GM21737 (cell line): ENCODE measurements around the gene ZSWIM7.
A peak's percentile ranks its signal among the peaks of the same experiment; 100 is the strongest.
"Not testable (repeated sequence)": the region's sequence is repeated elsewhere in the genome, so short reads cannot be mapped to it uniquely, and the experiment has no call there.

Source experiments
- ATAC-seq: cut with Tn5 transposase; IDR thresholded peaks from one replicate; pipeline ENCODE4 v1.9.1; 2021; ENCODE audit warnings: mild to moderate bottlenecking, moderate library complexity; ENCODE audit not compliant: unreplicated experiment

The ZSWIM7 gene

GRCh38 chr17:15958484-15958854, 41.0 kb downstream of the ZSWIM7 start:
- no peak for ATAC-seq

DNA sequence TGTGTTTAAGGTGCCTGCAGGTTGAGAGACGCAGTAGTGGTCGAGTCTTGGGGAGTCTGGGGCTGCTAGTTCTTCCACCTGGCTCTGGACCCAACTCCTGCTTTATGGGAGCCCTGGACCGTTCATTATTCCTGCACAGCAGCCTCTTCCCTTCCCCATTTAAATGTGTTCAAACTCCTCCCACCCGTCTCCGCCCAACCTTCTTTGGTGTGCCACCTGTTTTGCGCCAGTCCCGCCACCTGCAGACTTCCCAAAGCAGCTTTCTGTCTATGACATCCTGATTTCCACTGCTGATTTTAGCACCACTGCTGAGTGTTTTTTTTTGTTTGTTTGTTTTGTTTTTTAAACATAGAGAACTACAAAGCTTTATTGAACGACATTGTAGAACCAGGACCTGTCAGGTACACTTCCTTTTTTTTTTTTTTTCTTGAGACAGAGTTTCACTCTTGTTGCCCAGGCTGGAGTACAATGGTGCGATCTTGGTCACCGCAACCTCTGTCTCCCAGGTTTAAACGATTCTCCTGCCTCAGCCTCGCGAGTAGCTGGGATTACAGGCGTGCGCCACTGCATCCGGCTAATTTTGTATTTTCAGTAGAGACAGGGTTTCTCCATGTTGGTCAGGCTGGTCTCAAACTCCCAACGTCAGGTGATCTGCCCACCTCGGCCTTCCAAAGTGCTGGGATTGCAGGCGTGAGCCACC, 41.7 kb downstream of the ZSWIM7 start:
- no peak for ATAC-seq

DNA sequence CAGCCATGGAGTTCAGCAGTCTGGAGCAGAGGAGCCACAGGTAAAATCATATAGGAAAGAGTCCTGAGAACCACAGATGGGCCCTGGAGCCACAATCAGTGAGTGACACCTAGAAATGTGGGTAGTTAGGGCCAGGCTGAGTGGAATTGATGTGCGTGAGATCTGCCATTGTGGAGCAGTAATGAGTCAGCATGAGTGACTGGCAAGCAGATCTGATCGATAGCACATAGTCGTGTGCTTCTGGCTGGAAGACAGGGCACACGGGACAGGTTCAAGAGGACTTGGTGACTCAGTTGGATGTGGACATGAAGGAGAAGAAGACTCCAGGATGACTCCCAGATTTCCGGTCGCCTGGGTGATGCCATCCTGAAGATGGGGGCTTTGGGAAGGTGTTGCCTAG, 42.3 kb downstream of the ZSWIM7 start:
- ATAC-seq: no peak

DNA sequence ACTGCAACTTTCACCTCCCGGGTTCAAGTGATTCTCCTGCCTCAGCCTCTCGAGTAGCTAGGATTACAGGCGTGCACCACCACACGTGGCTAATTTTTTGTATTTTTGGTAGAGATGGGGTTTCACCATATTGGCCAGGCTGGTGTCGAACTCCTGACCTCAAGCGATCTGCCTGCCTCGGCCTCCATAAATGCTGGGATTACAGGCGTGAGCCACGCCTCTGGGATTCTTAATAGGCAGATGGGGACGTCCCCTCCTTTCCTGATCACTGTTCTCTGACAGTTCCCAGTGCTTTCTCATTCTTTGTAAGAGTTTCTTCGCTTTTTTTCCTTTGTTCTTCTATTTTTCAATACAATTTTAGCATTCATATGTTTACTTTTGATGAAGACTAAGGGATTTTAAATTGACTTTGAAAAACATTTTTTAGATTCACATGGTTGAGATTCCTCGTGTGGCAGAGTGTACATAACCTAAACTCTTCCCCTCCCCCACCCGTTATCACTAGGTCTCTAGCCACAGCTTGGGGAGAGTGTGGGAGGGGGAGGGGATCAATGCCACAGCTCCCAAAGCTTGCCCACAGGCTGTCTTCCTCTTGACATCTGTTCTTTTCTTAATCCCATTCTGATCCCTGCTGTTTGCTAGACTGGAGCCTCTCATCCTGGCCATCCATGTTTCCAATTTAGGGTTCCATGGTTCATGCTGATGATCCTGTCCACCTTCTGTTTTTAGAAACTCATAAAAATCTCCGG, 43.5 kb downstream of the ZSWIM7 start:
- no peak for ATAC-seq

DNA sequence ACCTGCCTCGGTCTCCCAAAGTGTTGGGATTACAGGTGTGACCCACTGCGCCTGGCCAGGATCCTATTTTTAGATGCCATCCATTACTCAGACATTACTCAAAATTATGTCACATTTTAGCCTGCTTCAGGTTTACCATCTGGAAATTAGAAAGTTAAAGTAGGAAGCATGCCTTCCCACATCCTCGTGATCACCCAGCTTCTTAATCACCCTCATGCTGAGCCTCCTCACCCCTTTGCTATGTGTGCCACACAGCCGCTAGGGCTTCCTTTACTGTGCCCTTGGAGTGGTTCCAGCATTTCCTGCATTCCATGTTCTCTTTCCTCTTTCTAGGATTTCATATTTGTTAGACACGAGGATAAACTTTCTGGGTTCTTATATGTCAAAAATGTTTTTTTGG, 45.3 kb downstream of the ZSWIM7 start:
- ATAC-seq: no peak

DNA sequence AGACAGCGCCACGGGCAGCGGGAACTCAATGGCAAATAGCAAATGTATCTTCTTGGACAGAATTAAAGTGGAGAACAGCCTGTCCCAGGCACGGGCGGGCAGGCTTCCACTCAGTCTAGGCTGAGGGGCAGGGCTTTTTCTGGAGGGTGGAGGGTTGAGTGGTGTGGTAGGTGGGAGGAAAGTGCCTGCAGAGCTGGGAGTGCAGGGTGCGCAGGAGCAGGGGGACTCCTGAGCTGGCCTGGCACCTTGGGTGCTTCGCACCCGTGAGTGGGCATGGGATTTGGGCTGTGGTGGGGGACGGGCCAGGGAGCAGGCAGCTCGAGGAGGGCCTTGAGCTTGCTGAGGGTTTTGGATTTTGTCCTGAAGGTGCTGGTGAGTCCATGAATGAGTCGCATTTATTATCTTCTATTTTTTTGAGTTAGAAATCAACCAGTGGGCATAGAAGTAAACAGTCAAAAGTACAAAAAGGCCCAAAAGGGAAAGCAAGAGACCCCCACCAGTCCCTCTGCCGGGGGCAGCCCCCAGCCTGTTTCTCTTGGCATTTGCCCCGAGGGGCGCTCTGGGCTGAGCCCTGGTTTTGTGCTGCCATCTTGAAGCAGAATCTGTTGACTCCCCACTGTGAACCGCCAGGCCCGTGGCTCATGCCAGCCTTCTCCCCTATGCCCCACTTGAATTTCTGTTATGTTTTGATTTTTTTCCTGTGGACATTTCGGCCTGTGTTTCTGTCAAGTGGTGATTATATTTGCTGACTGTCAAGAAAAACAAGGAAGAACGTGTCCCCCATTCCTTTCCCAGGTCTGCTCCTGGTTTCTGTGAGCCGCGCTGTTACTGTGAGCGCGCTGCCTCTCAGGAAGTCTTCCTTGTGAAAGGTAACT, 46.4 kb downstream of the ZSWIM7 start:
- ATAC-seq: no peak

DNA sequence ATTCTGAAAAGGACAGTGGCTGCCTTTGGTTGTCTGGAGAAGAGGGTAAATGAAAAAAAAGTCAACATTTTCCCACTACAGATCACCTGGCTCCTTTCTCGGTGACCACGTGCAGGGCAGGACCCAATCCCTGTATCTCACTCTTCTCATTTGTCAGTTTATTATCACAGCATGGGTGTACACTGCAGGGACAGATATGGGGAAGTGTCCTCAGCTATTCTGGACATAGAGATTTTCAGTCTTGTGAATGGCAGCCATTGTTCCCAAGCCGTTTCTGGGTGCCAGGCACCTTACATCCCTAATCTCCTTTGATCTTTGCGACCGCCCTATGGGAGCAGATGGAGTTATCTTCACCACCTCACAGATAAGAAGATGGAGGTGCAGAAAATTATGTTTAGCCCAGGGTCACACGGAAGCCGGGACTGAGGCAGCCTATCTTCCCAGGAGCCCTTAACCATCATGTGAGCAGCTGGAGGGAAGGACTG, 47.4 kb downstream of the ZSWIM7 start:
- no peak for ATAC-seq

- ATAC-seq: no peak
Measured at GRCh38 chr17:15951368-15952047, 48.0 kb downstream of the ZSWIM7 start.

DNA sequence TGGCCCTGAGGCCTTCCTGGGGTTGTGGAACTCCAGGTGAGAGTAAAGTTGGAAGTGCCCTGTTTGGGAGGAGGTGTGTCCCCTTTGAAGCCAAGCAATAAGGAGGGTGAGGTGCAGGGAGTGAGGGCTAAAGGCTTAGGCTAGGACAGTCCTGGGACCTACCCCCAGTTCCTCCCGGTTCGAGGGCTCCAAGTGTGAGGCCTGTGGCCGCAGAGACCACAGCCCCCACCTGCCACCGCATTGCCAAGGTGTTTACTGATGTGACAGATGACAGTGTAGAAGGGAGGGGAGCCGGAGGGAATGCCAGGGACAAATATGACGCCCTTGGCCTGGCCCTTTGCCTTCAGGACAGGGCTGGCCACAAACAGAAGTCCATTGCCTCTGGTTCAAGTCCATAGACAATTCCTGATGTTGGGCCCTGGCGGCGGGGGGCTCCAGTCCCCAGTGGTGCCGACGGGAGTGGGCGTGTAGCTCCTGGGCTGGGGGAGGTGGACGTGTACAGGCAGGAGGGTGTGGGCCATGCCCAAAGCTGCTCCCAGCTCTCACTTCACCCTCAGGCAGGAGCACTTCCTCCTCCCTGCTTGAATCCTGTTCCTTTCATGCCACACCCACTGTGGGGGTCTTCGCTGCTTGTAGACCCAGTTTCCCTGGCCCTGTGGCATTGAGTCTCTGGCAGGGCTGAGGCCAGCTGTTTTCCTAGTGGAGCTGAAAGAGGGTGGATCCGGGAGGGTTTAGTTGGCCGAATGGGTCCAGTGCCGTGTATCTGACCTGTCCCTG, 51.3 kb downstream of the ZSWIM7 start:
- no peak for ATAC-seq

DNA sequence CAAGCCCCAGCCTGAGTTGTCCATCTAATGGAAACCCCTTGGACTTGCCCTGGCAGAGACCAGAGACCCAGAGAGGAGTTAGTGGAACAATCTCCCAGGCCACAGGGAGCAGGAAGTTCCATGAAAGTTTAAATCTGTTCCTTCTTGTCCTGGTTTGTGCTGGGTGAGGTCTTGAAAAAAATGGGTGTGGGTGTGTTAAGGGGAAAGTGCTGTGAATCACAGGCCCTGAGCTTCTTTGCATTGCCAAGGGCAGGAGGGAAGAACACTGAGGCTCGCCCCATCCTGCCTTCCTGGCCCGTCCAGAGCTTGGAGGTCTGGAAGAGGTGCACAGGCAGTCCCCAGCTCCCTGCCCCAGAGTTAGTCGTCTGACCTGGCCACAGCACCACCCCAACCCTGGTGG, 52.2 kb downstream of the ZSWIM7 start:
- no peak for ATAC-seq

- ATAC-seq: no peak
Measured at GRCh38 chr17:15946611-15947120, 52.8 kb downstream of the ZSWIM7 start.

GRCh38 chr17:15945527-15946191, 53.8 kb downstream of the ZSWIM7 start:
- no peak for ATAC-seq

DNA sequence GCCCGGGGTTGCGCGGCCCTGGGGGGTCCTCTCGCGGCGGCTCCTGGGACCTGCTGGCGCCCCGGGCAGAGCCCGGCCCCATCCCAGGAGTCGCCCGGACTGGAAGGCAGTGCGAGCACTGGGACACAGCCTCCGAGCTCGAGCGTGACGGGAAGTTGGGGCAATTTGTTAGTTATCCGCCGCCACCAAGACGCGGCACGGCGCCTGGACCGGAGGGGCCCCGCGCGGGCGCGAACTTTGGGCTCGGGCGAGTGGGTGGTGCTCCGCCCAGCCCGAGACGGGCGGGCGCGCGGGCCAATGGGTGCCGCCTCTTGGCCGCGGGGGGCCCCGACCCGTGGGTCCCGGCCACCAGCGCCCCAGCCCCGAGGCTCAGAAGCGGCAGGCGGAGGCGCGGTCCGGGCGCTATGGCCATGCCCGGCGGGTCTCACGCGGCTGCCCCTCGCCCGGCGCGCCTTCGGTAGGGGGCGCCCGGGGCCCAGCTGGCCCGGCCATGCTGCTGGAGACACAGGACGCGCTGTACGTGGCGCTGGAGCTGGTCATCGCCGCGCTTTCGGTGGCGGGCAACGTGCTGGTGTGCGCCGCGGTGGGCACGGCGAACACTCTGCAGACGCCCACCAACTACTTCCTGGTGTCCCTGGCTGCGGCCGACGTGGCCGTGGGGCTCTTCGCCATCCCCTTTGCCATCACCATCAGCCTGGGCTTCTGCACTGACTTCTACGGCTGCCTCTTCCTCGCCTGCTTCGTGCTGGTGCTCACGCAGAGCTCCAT, 54.6 kb downstream of the ZSWIM7 start, which contains the start of gene ADORA2B:
ADORA2B (plus strand) TSS at position 372 of the 768 bp plus-strand sequence; CDS start at position 491, 119 bp downstream.
- peak; percentile 61 for ATAC-seq

- peak; percentile 27 for ATAC-seq
Measured at GRCh38 chr17:15943971-15944758, 55.3 kb downstream of the ZSWIM7 start.

DNA sequence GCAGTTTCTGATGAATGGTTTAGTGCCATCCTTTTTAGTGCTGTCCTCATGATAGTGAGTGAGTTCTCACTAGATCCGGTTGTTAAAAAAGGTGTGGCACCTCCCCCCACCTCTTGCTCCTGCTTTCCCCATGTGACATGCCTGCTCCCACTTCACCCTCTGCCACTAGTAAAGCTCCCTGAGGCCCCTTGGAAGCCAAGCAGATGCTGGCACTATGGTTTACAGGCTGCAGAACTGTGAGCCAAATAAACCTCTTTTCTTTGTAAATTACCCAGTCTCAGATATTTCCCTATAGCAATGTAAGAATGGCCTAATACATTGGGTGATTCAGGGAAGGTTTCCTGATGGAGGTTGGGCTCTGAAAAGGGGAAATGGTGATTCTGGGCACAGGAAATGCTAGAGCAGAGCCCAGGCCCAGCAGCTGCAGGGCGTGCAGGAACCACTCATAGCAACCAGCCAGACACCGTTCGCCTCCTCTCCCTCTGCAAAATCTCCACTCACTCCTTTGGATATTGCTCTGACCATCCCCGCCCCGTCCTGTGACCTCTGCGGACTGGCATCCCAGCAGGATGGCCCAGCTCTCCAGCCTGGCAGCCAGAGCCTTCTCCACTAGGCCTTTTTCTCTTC, 57.2 kb downstream of the ZSWIM7 start:
- ATAC-seq: no peak

DNA sequence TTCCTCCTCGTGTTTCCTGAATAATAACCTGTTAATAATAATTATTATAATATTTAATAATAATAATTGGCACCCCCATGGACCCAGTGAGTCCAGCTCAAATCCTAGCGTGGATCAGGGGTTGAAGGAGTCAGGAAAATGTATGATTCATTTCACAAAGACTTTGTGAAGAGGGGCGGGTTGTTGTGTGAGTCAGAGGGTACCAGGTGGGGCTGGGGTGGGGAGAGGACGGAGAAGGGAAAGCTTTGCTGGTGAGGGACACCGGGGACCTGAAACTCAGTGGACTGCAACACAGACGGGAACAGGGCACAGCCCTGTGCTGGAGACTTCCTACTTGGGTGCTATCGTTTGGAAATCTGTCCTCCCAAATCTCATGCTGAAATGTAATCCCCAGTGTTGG, 57.7 kb downstream of the ZSWIM7 start:
- no peak for ATAC-seq

DNA sequence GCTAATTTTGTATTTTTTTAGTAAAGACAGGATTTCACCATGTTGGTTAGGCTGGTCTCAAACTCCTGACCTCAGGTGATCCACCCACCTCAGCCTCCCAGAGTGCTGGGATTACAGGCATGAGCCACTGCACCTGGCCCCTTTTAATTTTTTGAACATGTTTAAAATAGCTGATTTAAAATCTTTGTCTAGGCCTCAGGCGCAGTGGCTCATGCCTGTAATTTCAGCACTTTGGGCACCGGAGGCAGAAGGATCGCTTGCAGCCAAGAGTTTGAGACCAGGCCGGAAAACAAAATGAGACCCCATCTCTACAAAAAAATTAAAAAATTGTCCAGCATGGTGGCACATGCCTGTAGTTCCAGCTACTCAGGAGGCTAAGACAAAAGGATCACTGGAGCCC, 63.0 kb downstream of the ZSWIM7 start:
- not testable (repeated sequence) for ATAC-seq
